HG02610 (cell line): ENCODE results near the gene C5orf24.
"Not testable (repeated sequence)": the region's sequence is repeated elsewhere in the genome, so short reads cannot be mapped to it uniquely, and the experiment has no call there.

Experiments used
- ATAC-seq: cut with Tn5 transposase; IDR thresholded peaks from one replicate; pipeline ENCODE4 v1.9.1; 2021; ENCODE audit warnings: mild to moderate bottlenecking, moderate library complexity; ENCODE audit not compliant: unreplicated experiment

Gene C5orf24

DNA sequence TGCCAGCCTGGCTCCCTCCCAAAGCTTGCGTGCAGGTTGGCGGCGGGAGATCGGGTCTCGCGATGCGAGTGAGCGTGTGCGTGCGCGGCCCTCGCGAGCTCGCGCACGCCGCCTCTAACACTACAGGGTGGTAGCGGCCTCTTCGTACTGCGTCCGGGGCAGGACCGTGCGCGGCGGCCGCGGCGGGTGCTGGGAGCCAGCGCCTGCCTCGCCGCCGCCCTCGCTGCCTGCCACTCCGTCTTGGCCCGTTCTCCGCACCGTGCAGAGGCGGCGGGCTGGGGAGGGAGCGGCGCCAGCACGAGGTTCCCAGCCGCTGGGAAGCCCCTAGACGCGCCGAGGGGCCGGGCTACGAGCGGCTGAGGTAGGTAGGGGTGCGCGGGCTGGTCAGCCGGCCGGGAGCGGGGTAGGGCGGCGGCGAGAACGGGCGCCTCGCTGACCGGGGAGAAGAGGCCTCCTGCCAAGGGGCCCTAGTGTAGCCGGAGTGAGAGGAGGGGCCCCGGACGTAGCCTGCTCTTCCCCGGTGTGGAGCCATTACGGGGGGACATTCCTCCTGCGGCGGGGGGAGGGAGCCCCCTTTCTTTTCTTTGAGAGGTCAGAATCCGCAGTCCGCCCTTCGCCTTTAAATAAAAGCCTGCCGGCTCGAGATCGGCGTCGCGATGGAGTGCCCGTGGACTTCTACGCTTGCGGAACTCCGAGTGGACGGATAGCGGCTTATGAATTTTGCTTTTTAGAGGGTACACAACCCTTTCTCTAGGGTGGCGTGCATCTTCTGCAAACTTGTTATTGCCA lies at the start of gene C5orf24:
Gene C5orf24, plus strand, starts transcription at position 117 of the 789 bp plus-strand sequence. CDS start 8,933 bp downstream, outside the sequence.
- ATAC-seq: peak; percentile 97

- peak; percentile 56 for ATAC-seq
These were observed 47.3 kb upstream of the C5orf24 start for GRCh38 chr5:134798468-134798867.

- ATAC-seq: no peak
These were observed 41.9 kb upstream of the C5orf24 start for GRCh38 chr5:134803821-134804220.

GRCh38 chr5:134813407-134813806 lies 32.4 kb upstream of the C5orf24 start:
- ATAC-seq: peak; percentile 96

- ATAC-seq: peak; percentile 23
These were observed 31.9 kb upstream of the C5orf24 start for GRCh38 chr5:134813827-134814226.

GRCh38 chr5:134817006-134817405 lies 28.8 kb upstream of the C5orf24 start:
- ATAC-seq: no peak

DNA sequence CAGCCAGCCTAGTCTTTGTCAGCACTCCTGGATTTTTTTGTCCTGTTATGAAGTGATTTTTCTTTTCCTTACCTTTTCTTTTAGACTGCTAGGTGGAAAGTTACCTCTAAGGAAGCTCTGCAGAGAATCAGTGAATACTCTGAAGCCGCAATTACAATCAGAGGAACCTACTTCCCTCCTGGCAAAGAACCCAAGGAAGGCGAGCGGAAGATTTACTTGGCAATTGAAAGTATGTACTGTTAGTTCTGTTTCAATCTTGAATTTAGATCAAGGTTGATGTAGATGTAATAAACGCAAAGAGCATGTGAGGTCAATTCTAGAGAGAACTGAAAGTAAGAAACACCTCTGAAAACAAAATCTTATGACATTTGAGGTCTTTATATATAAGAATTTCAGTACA lies 27.0 kb upstream of the C5orf24 start:
- no peak for ATAC-seq

DNA sequence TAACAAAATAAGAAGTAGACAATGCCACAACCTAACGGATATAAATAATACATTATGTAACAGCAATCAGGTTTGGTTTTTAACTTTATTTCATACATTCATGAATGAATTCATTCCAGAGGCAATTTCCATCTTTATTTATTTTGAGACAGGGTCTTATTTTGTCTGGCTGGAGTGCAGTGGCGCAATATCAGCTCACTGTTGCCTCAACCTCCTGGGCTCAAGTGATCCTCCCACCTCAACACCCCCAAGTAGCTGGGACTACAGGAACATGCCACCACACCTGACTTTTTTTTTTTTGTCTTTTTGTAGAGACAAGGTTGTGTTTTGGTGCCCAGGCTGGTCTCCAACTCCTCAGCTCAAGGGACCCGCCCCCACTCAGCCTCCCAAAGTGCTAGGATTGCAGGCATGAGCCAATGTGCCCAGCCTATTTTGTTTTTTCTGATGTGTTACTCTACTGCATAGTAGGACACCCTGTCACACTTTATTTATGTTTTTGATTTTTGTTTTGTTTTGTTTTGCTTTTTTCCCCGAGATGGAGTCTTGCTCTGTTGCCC lies 26.3 kb upstream of the C5orf24 start:
- no peak for ATAC-seq

DNA sequence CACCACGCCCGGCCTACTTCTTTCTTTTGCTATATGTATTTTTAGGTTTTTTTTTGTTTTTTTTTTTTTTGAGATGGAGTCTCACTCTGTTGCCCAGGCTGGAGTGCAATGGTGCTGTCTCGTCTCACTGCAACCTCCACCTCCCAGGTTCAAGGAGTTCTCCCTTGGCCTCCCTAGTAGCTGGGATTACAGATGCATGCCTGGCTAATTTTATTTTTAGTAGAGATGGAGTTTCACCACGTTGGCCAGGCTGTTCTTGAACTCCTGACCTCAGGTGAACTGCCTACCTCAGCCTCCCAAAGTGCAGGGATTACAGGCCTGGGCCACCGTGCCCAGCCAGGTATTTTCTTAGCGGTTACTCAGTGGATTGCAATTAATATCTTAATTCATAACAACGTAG lies 23.9 kb upstream of the C5orf24 start:
- no peak for ATAC-seq

DNA sequence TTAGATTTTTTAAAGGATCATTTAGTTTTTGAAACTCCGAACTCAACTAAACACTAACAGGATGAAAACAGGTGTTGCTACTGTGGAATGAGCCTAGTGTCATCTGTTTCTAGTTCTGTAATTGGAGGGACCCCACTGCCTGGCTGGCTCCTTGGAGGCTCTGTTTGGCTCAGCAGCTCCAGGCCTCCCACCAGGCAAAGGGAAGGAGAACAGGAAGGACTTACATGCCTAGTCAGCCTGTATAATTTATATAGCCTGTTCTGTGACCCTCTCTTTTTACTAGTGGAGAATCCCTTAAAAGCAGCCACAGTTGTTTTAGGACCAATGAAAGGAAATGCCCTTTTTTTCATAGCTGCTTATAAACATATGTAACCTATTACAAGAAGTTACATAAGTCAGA lies 21.1 kb upstream of the C5orf24 start:
- ATAC-seq: no peak

- no peak for ATAC-seq
These were observed 20.6 kb upstream of the C5orf24 start for GRCh38 chr5:134825212-134825611.

GRCh38 chr5:134833340-134834032 lies 12.3 kb upstream of the C5orf24 start:
- ATAC-seq: no peak

- no peak for ATAC-seq
These were observed 10.1 kb upstream of the C5orf24 start for GRCh38 chr5:134835623-134836022.

DNA sequence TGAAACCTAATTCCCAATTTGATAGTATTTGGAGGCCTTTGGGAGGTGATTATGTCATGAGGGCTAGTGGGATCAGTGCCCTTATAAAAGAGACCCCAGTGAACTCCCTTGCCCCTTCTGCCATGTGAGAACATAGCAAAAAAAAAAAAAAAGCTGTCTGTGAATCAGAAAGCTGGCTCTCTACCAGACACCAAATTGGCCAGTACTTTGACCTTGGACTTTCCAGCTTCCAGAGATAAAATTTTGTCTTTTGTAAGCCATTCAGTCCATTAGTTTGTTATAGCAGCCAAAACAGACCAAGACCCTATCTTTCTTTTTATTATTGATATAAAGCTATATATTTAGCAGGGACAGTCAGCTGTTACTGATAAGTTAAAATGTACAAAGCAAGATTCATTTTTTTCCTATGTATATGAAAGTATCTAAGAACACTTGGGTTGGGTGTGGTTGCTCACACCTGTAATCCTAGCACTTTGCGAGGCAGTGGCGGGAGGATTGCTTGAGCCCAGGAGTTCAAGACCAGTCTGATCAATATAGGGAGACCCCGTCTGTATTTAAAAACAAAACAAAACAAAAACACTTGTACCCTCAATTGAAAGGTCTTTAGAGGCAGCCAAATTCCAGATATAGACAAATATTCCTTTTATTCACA lies 8.1 kb upstream of the C5orf24 start:
- ATAC-seq: no peak

DNA sequence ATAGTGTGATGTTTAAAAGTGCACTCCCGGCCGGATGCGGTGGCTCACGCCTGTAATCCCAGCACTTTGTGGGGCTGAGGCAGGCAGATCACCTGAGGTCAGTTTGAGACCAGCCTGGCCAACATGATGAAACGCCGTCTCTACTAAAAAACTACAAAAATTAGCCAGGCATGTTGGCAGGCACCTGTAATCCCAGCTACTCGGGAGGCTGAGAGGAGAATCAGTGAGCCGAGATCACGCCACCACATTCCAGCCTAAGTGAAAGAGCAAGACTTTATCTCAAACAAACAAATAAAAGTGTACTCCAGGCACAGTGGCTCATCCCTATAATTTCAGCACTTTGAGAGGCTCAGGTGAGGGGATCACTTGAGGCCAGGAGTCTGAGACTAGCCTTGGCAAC lies 7.4 kb upstream of the C5orf24 start:
- not testable (repeated sequence) for ATAC-seq

DNA sequence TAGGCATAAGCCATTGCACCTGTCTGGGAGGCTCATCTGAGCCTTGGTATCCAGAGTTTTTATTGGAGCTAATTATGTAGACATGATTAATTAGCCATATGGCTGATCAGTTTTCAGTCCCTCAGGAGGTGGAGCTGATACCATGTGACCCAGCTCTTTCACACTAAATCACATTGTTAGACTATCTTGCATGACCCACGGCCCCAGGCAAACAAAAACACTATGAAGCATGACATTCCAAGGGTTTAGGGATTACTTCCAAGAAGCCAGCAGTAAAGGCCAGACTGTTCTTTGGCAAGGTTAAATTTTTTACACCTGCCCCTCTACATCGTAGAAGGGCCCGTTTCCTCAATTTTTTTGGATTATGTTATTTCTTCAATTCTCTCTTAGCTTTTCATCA lies 5.0 kb upstream of the C5orf24 start:
- ATAC-seq: no peak

DNA sequence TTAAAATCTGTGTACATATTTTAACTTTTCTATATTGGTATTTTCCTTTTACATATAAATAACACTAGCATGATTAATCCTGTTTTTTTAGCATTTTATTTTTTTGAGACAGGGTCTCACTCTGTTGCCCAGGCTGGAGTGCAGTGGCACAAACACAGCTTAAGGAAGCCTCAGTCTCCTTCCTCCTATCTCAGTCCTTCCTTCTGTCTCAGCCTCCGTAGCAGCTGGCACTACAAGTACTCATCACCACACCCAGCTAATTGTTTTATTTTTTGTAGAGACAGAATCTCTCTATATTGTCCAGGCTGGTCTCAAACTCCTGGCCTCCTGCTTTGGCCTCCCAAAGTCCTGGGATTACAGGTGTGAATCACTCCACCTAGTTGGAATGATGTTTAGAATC lies 1.5 kb upstream of the C5orf24 start:
- no peak for ATAC-seq

DNA sequence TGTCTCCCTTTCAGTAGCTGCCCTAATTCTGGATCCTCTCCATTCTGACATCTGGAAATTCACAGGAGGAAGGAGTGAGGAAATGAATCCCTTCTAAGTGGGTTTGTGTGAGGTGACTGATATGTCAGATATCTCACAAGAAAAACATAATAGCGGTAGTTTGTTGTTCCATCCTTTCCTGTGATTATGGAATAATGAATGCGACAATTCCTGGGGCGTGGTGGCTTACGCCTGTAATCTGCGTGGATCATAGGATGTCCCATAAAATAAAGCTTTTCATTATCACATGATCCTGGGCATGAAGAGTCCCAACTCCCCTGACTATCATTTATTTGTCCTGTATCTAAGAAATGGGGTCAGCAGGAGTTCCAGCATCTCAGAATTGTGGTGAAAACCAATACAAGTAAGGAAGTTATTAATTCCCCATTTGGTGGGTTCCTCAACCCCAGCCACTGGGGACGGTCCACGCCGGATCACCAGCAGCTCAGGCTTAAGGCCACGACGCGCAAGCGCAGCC lies 375 bp upstream of the C5orf24 start:
- no peak for ATAC-seq

DNA sequence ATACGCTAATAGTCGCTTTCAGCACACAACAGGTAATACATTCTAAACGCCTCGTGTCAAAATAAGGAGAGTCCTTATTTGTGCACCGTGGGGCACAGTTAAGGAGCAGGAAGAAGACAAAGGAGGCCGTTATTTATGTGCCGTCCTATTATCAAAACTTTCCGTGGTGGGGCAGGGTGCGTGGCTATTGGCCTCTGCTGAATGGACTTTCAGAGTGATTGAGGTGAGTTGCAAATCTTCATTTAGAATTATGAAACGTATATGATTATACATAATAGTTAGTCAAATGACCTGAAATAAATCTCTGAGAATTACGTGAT lies 833 bp downstream of the C5orf24 start:
- ATAC-seq: no peak

DNA sequence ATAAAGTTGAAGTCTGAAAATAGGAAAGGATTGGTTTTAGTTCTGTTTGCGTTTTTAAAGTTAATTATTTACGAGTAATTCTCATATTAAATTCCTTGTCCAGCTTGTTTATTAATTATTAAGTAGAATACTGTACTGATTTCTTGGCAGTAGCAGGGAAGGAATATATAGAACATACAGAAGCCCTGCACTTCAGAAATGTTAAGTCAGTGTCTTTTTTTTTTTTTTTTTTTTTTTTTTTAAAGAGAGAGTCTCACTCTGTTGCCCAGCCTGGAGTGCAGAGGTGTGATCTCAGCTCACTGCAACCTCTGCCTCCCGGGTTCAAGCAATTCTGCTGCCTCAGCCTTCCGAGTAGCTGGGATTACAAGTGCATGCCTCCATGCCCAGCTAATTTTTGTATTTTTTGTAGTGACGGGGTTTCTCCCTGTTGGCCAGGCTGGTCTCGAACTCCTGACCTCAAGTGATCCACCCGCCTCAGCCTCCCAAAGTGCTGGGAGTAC lies 3.7 kb downstream of the C5orf24 start:
- ATAC-seq: not testable (repeated sequence)

GRCh38 chr5:134851307-134851923 lies 5.6 kb downstream of the C5orf24 start:
- ATAC-seq: no peak
